MM.1S (cell line): Measurements from ENCODE around the gene NLGN1.

Experiments
- CTCF ChIP-seq: fragments of 300-600 bp; sonication (generic); IDR thresholded peaks from 2 replicates; pipeline ENCODE4 v1.5.1; 2016; ENCODE audit warnings: antibody characterized with exemption, low read length, mixed read lengths
- EZH2phosphoT487 ChIP-seq: fragments of 300-600 bp; sonication (generic); IDR thresholded peaks from 2 replicates; pipeline ENCODE4 v1.6.1; 2018; ENCODE audit warnings: antibody characterized with exemption, low read length

DNA sequence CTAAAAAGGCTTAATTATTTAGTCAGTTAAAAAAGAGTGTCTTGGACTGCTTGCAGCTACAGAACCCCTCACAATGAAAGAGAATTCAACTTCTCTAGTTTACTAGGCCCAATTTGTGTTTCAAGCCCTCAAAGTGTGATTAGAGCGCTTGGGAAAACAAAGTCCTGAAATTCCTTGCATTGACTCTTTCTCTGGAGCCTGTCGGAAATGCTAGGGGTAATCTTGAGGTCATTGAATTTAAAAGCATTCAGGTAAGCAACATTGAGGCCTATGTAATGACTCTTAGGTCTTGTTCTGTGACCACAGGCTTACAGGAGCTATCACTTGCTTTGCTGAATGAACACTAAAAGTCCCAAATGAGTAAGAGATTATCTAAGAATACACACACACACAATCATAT lies 186.0 kb downstream of the NLGN1 start:
- no peak for TF ChIP-seq CTCF
- TF ChIP-seq EZH2phosphoT487: no peak
